K562 (cell line): Measurements from ENCODE around the gene CCDC71L. TPM values are rescaled to one million over a fixed set of nuclear protein-coding genes. Genes with fewer than 3 reads are reported as not detected.

Source experiments
- CHD7 ChIP-seq: fragments of 200-600 bp; sonication (generic); IDR thresholded peaks from one replicate; pipeline ENCODE4 v1.6.1; 2012; ENCODE audit warnings: mild to moderate bottlenecking, low read depth, low read length, inconsistent platforms
- DPF2 ChIP-seq: fragments of 450-650 bp; IDR thresholded peaks from 2 replicates; pipeline ENCODE4 v1.6.1; 2016
- HMG20B ChIP-seq: fragments of 250-450 bp; sonication (Bioruptor Pico); IDR thresholded peaks from 2 replicates; pipeline ENCODE4 v1.5.0; 2021; ENCODE audit warnings: mild to moderate bottlenecking
- MAFK ChIP-seq: IDR thresholded peaks from 2 replicates; pipeline ENCODE4 v1.6.1; 2011; ENCODE audit warnings: low read length, improper control_type of control experiment
- MEIS2 ChIP-seq: fragments of 450-650 bp; IDR thresholded peaks from 2 replicates; pipeline ENCODE4 v1.6.1; 2014; ENCODE audit warnings: mild to moderate bottlenecking; ENCODE audit not compliant: partially characterized antibody
- PKNOX1 ChIP-seq: fragments of 450-650 bp; IDR thresholded peaks from 2 replicates; pipeline ENCODE4 v1.6.1; 2016
- polyA plus RNA-seq, 8 experiments: library from polyadenylated mRNA; depleted of rRNA in 4 of 8; stranded (reverse) in 5 of 8; unstranded in 3 of 8; fragments of >200 nt; fragmentation: Nextera tagmentation in 2 of 8; fragmentation: Illumina TruSeq in 1 of 8; extraction: Ambion mirVana in 2 of 8; extraction: Trizol in 1 of 8; gene quantifications; 2 replicates each; pipeline versions ENCODE4 v1.2.1 to v1.2.3, GENCODE V29; 2011 to 2014; ENCODE audit warnings: inconsistent platforms in 1 of 8, missing spikeins in 1 of 8
- total RNA-seq, 7 experiments: library from RNA; depleted of rRNA in 6 of 7; stranded (reverse); fragments of >200 nt in 6 of 7; fragmentation: Illumina TruSeq in 2 of 7; extraction: Trizol in 2 of 7; gene quantifications; 2 replicates each; pipeline versions ENCODE4 v1.2.1 to v1.2.3, GENCODE V29; 2011 to 2021; ENCODE audit warnings: low replicate concordance in 1 of 7
- TF ChIP-seq, protein P1 (sequence below): sonication (generic); formaldehyde crosslinking; IDR thresholded peaks from 2 replicates; pipeline ENCODE4 v1.8.1; 2022; ENCODE audit warnings: missing genetic modification reagents

The CCDC71L gene
- total and polyA plus RNA-seq, 9 of the 15 experiments (the other 6 are each of a cell fraction or from before 2014, with no cell fraction given) = 5.7 to 108 (median 25.4) TPM

GRCh38 chr7:106639476-106640334 lies 21.3 kb downstream of the CCDC71L start (continued):
- TF ChIP-seq CHD7 (no peak), HMG20B (CRISPR knock-in tag) (no peak), DPF2 (no peak), MEIS2 (peak; percentile 50), MAFK (no peak), PKNOX1 (peak; percentile 56; the same call in 1 of the 2 replicates)
- TF ChIP-seq, protein P1, sequence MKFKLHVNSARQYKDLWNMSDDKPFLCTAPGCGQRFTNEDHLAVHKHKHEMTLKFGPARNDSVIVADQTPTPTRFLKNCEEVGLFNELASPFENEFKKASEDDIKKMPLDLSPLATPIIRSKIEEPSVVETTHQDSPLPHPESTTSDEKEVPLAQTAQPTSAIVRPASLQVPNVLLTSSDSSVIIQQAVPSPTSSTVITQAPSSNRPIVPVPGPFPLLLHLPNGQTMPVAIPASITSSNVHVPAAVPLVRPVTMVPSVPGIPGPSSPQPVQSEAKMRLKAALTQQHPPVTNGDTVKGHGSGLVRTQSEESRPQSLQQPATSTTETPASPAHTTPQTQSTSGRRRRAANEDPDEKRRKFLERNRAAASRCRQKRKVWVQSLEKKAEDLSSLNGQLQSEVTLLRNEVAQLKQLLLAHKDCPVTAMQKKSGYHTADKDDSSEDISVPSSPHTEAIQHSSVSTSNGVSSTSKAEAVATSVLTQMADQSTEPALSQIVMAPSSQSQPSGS (CRISPR knock-in tag) = no peak
